Gastrocnemius medialis (tissue), 4 donors: ENCODE measurements around the gene RDH16.

ENCODE experiments used
- POLR2A ChIP-seq, 2 donors: fragments of 450-650 bp; IDR thresholded peaks; one replicate each; pipeline ENCODE4 v1.6.1; 2017; ENCODE audit warnings: antibody characterized with exemption in 2 of 2, mild to moderate bottlenecking in 2 of 2, moderate library complexity in 2 of 2
- TF ChIP-seq, protein P1 (sequence below), 5 experiments: fragments of 450-650 bp in 3 of 5; fragments of 200-600 bp in 2 of 5; sonication (generic) in 2 of 5; IDR thresholded peaks in 4 of 5; conservative IDR thresholded peaks in 1 of 5; 1 replicate in 4 of 5; 2 replicates in 1 of 5; pipeline ENCODE4 v1.5.1; 2016 to 2019; ENCODE audit warnings: antibody characterized with exemption in 5 of 5, mild to moderate bottlenecking in 3 of 5, moderate library complexity in 3 of 5

DNA sequence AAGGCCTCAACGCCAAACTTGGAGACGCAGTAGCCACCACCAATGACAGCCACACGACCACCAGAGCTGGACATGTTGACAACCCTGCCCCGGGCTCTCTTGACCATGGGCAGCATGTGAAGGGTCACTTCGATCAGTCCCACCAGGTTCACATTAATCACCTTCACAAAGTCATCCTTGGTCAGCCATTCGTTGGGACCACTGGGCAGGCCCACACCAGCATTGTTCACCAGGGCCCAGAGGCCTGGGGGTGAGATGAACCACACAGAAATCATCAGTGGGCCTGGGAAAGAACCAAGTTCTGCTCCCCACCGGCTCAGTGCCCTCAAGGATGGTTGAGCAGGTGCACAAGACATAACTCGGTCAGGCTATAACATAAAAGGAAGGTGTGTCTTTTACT lies 27.2 kb downstream of the RDH16 start:
- TF ChIP-seq, protein P1, sequence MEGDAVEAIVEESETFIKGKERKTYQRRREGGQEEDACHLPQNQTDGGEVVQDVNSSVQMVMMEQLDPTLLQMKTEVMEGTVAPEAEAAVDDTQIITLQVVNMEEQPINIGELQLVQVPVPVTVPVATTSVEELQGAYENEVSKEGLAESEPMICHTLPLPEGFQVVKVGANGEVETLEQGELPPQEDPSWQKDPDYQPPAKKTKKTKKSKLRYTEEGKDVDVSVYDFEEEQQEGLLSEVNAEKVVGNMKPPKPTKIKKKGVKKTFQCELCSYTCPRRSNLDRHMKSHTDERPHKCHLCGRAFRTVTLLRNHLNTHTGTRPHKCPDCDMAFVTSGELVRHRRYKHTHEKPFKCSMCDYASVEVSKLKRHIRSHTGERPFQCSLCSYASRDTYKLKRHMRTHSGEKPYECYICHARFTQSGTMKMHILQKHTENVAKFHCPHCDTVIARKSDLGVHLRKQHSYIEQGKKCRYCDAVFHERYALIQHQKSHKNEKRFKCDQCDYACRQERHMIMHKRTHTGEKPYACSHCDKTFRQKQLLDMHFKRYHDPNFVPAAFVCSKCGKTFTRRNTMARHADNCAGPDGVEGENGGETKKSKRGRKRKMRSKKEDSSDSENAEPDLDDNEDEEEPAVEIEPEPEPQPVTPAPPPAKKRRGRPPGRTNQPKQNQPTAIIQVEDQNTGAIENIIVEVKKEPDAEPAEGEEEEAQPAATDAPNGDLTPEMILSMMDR (IDR thresholded peaks at IDR 0.05 in 4 of 5, conservative IDR thresholded peaks at IDR 0.05 in 1 of 5): no peak
- TF ChIP-seq POLR2A (IDR thresholded peaks at IDR 0.05): no peak
